GM15510 (cell line): ENCODE measurements around the gene MED29.

Experiments used
- POLR2A ChIP-seq: IDR thresholded peaks from 3 replicates; pipeline ENCODE4 v1.6.1; 2011; ENCODE audit warnings: borderline replicate concordance; ENCODE audit not compliant: insufficient read length; ENCODE audit errors: extremely low read depth

Gene MED29

GRCh38 chr19:39360599-39360998 lies 30.6 kb upstream of the MED29 start:
- no peak for TF ChIP-seq POLR2A

DNA sequence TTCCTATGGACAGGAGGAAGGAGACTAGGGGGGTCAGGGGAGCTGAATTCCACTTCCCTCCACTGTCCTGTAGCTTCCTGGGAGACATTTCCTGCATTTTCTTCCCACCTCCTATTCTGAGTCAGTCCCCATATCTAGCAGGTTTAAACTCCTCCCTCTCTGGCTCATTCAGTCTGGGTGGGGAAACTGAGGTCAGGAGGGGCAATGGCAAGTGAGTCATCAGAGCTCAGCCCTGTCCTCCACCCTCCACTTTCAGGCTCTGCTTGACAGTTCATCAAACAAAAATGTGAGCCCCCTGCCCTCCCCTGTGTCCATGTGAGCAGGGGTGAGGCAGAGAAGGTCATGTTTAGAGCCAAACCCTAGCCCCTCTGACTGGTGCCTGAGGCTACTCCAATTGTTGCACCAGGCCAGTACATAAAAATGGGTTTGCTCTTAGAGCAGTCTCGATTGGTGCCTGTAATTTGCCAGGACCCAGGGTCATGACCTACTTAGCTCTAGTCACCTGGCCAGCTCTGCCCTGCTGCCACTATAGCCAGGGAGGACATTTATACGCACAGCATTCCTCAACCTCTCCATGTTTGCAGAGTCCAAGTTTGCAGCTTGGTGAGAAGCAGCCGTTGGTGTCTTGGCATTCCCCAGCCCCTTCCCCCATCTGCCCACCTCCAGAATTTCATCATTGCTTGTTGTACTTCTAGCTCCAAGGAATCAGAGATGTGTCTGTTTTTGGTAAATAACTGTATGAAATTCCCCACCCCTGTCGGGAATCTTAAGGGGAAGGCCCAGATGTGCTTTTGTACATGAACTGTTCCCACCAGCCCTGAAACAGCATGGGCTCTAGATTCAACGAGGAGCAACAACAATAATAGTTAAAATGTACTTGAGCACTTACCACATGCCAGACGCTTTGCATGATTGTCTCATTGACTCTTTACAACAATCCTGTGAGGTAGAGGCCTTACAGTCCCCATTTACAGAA lies 28.2 kb upstream of the MED29 start:
- no peak for TF ChIP-seq POLR2A

DNA sequence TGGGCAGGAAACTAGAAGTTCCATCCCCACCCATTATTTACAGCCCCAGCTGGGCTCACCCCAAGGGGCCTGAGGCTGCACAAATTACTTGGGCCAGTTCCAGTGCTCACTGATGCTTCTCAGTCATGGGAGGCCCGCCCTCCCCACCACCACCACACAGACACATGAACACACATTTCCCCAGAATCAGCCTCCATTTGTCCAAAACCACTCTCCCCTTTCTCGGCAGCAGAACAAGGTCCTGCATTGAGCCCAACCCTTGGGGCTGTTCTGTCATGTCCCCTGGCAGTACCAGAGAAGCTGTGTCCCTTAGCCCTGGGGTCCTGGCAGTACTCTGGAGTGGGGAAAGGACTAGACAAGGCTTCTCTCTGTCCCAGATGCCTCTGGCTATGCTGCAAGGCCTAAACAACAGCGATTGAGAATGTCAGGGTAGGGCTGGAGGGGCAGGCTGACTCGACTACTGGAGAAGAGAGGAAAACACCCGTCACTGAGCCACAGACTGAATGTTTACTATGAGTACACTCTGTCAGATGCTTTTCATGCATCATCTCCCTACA lies 27.2 kb upstream of the MED29 start:
- TF ChIP-seq POLR2A = no peak

DNA sequence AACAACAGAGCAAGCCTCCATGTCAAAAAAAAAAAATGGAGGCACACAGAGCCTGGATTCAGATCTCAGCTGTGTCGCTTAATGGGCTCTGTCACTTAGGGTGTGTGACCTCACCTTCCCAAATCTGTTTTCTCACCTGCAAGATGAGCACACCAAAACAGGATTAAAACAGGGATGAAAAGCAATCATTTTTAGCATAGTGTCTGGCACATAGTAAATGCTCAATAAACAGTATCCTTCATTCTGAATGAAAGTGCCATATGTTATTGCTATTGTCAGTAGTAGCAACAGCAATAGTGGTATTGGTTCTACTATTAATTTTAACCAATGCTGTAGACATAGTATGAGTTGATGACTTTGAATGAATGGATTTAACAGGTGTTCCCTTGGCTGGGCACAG lies 25.6 kb upstream of the MED29 start:
- TF ChIP-seq POLR2A = no peak

GRCh38 chr19:39369200-39369599 lies 22.0 kb upstream of the MED29 start:
- no peak for TF ChIP-seq POLR2A

DNA sequence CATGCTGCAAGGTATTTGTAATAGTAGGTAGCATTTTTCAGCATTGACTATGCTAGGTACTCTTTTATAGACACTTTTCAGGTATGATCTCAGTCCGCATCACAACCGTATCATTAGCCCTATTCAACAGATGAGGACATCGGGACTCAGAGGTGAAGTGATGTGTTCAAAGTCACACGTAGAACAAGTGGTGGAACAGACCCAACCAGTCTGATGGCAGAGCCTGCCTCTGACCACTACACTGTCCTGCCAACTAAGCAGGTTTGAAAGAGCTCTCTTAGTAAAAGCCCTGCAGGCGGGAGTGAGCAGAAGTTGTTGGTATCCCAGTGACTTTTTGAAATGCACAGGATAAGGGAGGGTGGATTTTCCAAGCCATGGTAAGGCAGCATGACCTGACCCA lies 20.4 kb upstream of the MED29 start:
- no peak for TF ChIP-seq POLR2A

DNA sequence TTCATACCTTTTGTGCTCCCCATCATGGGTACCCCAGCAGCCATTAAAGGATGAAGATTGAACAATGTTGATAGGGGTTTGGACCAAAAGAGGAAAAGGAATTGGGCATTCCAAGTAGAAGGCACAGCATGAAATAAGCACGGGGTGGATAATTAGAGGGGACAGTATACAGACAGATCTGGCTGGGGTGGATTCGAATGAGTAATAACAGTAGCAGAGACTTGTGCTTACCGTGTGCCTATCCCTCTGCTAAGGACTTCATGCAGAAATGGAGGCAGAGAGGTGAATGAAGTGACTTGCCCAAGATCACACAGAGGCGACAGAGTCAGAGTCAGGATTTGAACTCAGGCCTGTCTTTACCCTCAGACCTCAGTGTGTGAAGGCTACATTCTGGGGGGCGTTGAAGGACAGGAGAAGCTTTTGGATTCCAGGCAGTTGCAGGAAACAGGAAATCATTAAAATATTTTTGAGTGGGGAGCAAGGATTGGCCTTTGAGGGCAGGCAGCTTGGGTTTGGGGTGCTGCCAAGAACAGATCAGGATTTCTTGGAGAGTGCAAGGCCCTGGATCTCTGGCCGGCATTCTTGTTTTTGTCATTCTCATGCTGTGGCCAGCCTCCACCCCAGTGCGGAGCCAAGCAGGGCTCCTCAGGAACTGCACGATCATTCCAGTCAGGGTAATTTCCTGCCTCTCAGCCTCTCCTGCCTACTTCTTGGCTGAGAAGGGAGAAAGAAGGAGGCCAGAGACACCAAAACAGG lies 19.0 kb upstream of the MED29 start:
- TF ChIP-seq POLR2A = no peak

- TF ChIP-seq POLR2A = no peak
Observed at GRCh38 chr19:39372941-39373340, 18.2 kb upstream of the MED29 start.

- TF ChIP-seq POLR2A = no peak
Observed at GRCh38 chr19:39375929-39376328, 15.2 kb upstream of the MED29 start.

DNA sequence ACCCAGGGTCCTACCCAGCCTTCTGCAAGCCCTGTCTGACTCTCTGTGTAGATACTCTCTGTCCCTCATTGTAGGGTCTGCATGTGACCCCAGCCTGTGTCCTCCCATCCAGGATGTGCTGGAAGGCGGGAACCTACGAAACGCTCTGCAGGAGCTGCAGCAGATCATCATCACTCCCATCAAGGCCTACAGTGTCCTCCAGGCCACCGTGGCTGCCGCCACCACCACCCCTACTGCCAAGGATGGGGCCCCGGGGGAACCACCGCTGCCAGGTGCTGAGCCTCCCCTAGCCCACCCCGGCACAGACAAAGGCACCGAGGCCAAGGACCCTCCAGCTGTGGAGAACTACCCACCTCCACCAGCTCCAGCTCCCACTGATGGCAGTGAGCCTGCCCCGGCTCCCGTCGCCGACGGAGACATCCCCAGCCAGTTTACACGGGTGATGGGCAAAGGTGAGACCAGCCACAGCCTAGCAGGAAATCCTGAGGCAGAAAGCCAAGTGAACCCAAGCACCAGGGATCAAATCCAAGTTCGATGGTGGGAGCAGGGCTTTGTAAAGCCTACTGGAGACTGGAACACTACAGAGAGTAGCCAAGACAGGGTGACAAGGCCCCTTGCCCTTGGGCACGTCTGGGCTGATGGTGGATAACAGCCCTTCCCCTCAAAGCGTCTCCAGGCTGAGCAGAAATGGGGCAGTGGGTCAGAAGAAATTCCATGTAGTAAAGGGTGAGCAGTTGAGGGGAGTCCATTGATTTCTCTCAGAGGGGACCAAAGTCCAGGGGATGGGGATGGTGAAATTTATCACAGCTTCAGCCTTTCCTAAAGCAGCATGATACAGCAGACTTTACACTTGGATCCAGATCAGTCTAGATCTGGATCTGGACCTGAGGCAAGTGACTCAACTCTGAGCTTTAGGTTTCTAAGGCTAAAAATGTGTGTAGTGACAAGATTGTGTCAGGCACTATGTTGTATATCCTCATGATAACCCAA lies 13.5 kb upstream of the MED29 start:
- no peak for TF ChIP-seq POLR2A

GRCh38 chr19:39379865-39380396 lies 11.2 kb upstream of the MED29 start:
- no peak for TF ChIP-seq POLR2A

- no peak for TF ChIP-seq POLR2A
Observed at GRCh38 chr19:39380521-39381502, 10.4 kb upstream of the MED29 start.
